ENCODE results near the gene FOXI1.

FOXI1 gene

DNA sequence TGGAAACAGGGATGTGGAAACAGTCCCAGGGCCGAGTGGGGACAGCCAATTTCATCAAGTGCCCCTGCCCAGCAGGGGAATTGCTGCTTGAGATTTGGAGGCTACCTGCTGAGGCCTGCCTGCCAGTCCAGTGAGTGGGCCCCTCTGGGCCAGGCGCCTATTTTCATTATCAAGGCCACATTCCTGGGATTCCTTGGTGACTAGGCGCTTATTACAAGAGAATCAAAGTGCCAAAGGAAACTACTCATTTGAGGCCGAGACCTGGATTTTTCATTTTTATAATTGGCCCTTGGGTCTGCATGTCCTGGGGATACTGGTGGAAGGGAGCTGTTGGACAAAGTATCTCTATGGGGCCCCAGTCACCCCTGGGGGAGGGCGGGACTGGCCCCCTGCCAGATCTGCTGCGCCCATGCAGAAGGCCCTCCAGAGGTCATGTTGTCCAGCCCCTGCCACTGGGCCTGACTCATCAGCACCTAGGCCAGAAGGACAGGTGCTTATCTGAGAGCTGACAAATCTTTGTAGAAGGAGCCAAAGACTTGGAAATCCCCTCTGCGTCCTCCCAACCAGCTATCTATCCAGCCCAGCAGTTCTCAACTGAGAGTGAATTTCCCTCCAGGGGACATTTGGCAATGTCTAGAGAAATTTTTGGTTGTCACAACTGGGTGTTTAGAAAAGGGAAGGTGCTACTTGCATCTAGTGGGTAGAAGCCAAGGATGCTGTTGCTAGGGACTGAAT, 45.6 kb downstream of the FOXI1 start:
- DNase-seq (ENCODE audit: low spot score), result peak; percentile 66
- in situ Hi-C loops (cut with MboI; ENCODE audit: low pct_unique_long_range_greater_than_20kb, low sequenced_read_pairs, unreplicated experiment), result no loop called here
- TF ChIP-seq, protein P1, sequence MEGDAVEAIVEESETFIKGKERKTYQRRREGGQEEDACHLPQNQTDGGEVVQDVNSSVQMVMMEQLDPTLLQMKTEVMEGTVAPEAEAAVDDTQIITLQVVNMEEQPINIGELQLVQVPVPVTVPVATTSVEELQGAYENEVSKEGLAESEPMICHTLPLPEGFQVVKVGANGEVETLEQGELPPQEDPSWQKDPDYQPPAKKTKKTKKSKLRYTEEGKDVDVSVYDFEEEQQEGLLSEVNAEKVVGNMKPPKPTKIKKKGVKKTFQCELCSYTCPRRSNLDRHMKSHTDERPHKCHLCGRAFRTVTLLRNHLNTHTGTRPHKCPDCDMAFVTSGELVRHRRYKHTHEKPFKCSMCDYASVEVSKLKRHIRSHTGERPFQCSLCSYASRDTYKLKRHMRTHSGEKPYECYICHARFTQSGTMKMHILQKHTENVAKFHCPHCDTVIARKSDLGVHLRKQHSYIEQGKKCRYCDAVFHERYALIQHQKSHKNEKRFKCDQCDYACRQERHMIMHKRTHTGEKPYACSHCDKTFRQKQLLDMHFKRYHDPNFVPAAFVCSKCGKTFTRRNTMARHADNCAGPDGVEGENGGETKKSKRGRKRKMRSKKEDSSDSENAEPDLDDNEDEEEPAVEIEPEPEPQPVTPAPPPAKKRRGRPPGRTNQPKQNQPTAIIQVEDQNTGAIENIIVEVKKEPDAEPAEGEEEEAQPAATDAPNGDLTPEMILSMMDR (IDR thresholded peaks at IDR 0.05; ENCODE audit: extremely low read depth, insufficient read depth, missing control alignments), result no peak

DNA sequence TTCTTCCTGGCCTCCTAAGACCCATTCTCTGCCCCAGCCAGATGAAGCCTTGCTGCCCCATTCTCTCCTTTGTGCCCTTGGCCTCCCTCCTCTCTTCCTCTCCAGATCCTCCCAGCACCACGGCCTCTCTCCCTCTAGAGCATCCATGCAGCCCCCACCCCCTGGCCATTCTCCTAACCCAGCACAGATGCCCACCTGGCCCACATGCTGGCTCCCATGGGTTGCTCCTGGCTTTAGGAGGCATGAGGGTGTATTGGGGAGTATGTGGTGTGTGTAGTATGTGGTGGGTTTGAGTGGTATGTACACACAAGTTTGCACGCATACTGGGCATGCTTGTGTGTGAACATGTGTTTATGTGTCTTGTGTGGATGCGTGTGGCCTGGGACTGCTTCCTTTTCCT, 47.1 kb downstream of the FOXI1 start:
- in situ Hi-C loops (cut with MboI; ENCODE audit: low pct_unique_long_range_greater_than_20kb, low sequenced_read_pairs, unreplicated experiment), result no loop called here

GRCh38 chr5:170154297-170154696, 48.6 kb downstream of the FOXI1 start:
- in situ Hi-C loops (cut with MboI; ENCODE audit: low pct_unique_long_range_greater_than_20kb, low sequenced_read_pairs, unreplicated experiment), result no loop called here
- TF ChIP-seq, protein P1 (IDR thresholded peaks at IDR 0.05; ENCODE audit: extremely low read depth, insufficient read depth, missing control alignments), result no peak
- no peak for DNase-seq (ENCODE audit: low spot score)

More for the DNA sequence above, 47.1 kb downstream of the FOXI1 start:
- TF ChIP-seq, protein P1 (IDR thresholded peaks at IDR 0.05; ENCODE audit: extremely low read depth, insufficient read depth, missing control alignments), result no peak
- DNase-seq (ENCODE audit: low spot score), result no peak

- TF ChIP-seq, protein P1 (IDR thresholded peaks at IDR 0.05; ENCODE audit: extremely low read depth, insufficient read depth, missing control alignments), result no peak
- no peak for DNase-seq (ENCODE audit: low spot score)
- in situ Hi-C loops (cut with MboI; ENCODE audit: low pct_unique_long_range_greater_than_20kb, low sequenced_read_pairs, unreplicated experiment), result no loop called here
These were observed 49.0 kb downstream of the FOXI1 start for GRCh38 chr5:170154744-170155143.

- TF ChIP-seq, protein P1 (IDR thresholded peaks at IDR 0.05; ENCODE audit: extremely low read depth, insufficient read depth, missing control alignments), result no peak
- no peak for DNase-seq (ENCODE audit: low spot score)
- in situ Hi-C loops (cut with MboI; ENCODE audit: low pct_unique_long_range_greater_than_20kb, low sequenced_read_pairs, unreplicated experiment), result no loop called here
These were observed 50.1 kb downstream of the FOXI1 start for GRCh38 chr5:170155771-170156170.

- in situ Hi-C loops (cut with MboI; ENCODE audit: low pct_unique_long_range_greater_than_20kb, low sequenced_read_pairs, unreplicated experiment), result no loop called here
- DNase-seq (ENCODE audit: low spot score), result no peak
These were observed 53.5 kb downstream of the FOXI1 start for GRCh38 chr5:170159101-170159698.

More at GRCh38 chr5:170159101-170159698, 53.5 kb downstream of the FOXI1 start:
- TF ChIP-seq, protein P1 (IDR thresholded peaks at IDR 0.05; ENCODE audit: extremely low read depth, insufficient read depth, missing control alignments), result no peak

Measured in GM13977 (cell line).